ENCODE results near the gene SMARCAL1.
"Not testable (repeated sequence)": the region's sequence is repeated elsewhere in the genome, so short reads cannot be mapped to it uniquely, and the experiment has no call there.

Gene SMARCAL1

DNA sequence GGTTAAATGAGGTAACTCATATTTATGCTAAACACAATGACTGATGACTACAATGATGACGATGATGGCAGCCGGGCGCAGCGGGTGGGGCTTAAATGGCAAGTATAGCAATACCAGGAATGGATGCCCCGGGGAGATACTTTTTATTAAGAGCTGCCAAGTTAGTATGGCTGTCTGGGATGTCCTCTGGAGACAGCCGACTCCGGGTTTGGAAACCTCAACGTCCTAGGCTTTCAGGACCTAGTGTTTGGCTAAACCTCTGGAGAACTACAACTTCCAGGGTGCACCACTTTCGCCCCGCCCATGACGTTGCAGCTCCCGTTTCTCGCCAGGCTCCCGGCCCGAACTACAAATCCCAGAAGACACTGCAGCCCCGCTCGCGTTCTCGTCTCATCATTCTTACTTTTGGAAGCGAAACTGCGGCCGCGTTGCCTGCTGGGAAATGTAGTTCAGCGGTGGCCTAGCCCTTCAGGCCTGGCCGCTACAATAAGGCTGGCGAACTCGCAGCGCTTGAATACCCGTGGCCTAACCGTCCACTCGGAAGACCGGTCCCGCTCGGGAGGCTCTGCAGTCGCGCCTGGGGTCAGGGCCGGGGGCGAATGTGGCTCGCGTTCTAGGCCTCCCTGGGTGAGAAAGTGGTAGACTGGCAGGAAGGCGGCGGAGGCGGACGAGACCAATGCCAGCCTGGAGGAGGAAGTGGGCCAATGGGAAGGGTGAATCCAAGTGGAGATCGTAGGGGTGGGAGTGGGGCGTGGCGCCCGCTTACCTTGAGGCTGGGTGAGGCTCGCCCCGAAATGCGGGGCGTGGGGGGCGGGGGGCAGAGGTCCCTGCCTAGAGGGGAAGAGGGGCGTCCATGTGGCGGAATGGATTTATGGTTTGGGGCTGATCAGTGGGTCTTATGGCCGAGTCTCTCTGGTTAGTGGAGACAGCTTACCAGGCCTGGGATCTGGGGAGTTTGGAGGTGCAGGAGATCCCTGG, at the start of gene SMARCAL1:
Gene SMARCAL1 (plus strand): TSS at position 463 of the 978 bp plus-strand sequence. CDS start 2,221 bp downstream, outside the sequence.
- DNase-seq (ENCODE audit: low spot score) = peak; percentile 96

- DNase-seq (ENCODE audit: low spot score) = no peak
Measured at GRCh38 chr2:216362730-216363129, 49.6 kb upstream of the SMARCAL1 start.

DNA sequence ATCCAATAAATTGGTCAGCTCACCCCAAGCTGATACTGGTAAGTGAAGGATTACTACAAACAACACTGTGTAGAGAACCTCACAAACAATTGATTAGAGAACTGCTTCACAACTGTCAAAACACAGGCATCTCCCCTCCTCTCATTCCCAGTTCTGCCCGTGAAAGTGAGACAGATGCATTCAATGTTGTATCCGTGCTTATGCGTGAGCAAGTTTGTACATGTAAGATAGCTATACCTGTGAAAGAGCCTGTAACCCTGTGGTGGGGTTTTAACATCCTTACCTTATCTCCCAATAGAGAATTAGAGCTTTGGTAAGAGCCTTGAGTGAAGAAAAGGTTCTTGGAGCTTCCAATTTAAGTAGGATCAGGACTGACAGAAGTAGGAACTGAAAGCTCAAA, 49.1 kb upstream of the SMARCAL1 start:
- DNase-seq (ENCODE audit: low spot score) = no peak

GRCh38 chr2:216365518-216365917, 46.8 kb upstream of the SMARCAL1 start:
- DNase-seq (ENCODE audit: low spot score) = no peak

- no peak for DNase-seq (ENCODE audit: low spot score)
Measured at GRCh38 chr2:216366777-216367471, 45.4 kb upstream of the SMARCAL1 start.

GRCh38 chr2:216369821-216370220, 42.5 kb upstream of the SMARCAL1 start:
- DNase-seq (ENCODE audit: low spot score) = no peak

DNA sequence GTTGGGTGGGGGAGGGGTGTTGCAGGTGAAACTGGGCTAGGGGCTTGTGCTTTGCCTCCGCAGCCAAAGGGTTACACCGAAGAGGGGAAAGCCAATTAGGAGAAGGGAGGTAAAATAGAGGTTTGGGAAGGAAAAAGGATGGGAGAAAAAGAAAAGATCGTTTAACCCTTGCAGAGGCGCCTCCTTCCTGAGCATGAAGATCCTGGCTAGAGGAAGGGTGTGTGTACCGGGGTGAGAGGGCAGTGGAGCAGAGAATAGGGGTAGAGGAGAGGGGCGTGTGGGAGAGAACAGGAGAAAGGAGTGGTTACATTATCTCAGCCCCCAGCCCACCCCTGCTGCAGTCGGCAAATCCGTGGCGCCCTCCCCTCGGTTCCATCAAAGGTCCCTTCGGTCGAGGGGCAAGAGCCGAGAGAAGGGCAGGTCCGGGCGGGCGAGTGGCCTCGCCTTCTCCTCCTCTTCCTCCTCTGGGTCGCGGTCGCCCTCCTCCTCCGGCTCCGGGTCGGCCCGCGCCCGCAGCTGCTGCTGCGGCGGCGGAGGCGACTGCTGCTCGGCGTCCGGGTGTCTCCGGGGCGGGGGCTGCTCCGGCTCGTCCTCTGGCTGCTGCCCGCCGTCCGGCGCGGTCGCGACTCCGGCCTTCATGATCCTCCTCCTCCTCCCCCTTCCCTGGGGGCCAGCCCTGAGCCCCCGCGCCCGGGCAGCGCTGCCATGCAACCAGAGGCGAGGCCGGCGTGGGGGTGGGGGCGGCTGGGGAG, 41.1 kb upstream of the SMARCAL1 start:
- peak; percentile 64 for DNase-seq (ENCODE audit: low spot score)

GRCh38 chr2:216371721-216372702, 40.3 kb upstream of the SMARCAL1 start, which contains the start of gene MARCHF4:
Gene MARCHF4 (minus strand): TSS chr2:216372483. CDS start chr2:216370260, 2,223 bp downstream.
- DNase-seq (ENCODE audit: low spot score) = peak; percentile 93

DNA sequence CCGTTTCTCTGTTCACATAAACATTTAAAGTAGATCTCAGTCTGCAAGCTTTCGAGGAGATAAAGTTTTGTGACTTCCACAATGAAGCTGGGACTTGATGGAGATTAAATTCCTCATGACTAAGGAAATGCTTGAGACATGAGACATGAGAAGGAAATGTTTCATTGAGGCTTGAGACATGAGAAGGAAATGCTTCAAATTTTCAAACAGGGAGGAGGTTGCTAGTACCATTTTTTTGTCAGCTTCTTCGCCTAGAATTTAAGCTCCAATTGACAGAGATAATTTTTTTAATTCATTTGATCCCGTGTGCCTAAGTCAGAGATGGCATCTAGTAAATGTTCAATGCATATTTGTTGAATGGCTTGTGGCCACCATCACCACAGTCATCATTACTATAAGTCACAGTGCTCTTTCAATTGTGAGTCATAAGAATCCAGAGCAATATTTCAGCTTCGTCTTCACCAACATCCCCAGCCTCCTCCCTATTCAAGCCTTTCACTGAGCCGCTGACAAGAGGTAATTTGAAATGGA, 39.5 kb upstream of the SMARCAL1 start:
- DNase-seq (ENCODE audit: low spot score) = peak; percentile 54

DNA sequence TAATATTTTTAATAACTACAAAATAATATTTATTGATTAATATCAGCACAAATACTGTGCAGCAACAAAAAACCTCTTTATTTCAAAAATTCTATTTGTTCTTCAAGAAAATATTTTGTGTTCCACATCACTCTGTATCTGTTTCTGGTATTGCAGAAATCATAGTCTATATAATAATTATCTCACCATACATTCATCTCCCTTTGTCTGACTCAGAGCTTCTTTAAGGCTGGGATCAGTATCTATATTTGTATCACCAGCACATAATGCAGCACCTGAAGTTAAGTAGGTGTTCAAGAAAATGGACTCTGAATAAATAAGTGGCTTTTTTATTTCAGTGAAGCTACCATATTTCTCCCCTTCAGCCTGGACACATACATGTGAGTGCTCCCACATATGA, 38.4 kb upstream of the SMARCAL1 start:
- DNase-seq (ENCODE audit: low spot score) = no peak

- no peak for DNase-seq (ENCODE audit: low spot score)
Measured at GRCh38 chr2:216375286-216375685, 37.0 kb upstream of the SMARCAL1 start.

DNA sequence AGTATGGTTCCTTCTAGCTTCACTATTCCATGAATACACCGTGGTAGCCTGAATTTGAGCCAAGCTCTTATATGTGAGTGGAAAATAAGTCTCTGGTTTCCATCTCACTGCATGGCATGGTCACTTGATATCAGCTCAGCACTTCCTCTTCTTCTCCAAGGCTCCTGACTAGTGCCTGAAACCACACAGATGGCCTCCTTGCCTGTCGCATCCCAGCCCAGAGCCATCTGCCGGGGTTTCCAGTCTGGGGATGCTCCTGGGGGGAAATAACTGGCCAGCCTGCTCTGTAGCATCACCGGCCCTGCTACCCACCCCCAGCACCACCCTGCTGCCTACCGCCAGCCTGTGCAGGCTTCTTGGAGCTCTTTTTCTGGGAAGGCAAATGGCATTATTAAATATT, 32.3 kb upstream of the SMARCAL1 start:
- no peak for DNase-seq (ENCODE audit: low spot score)

- DNase-seq (ENCODE audit: low spot score) = not testable (repeated sequence)
Measured at GRCh38 chr2:216384409-216384808, 27.9 kb upstream of the SMARCAL1 start.

GRCh38 chr2:216385478-216385877, 26.8 kb upstream of the SMARCAL1 start:
- no peak for DNase-seq (ENCODE audit: low spot score)

DNA sequence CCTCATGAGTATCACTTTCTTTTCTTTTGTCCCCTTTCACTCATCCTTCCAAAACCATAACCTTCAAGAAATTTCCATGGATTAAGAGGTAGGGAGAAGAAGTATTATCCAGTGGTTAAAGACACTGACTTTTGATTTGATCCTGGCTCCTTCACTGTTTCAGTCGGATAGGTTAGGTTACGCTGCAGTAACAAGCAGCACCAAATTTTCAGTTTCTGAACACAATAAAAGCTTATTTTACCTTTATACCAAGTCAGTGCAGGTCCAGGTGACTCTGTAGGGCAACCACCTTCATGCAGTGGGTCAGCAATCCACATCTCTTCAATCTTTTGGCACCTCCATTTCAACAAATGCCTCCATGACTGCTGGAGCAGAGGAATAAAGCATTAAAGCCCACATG, 25.0 kb upstream of the SMARCAL1 start:
- DNase-seq (ENCODE audit: low spot score) = no peak

DNA sequence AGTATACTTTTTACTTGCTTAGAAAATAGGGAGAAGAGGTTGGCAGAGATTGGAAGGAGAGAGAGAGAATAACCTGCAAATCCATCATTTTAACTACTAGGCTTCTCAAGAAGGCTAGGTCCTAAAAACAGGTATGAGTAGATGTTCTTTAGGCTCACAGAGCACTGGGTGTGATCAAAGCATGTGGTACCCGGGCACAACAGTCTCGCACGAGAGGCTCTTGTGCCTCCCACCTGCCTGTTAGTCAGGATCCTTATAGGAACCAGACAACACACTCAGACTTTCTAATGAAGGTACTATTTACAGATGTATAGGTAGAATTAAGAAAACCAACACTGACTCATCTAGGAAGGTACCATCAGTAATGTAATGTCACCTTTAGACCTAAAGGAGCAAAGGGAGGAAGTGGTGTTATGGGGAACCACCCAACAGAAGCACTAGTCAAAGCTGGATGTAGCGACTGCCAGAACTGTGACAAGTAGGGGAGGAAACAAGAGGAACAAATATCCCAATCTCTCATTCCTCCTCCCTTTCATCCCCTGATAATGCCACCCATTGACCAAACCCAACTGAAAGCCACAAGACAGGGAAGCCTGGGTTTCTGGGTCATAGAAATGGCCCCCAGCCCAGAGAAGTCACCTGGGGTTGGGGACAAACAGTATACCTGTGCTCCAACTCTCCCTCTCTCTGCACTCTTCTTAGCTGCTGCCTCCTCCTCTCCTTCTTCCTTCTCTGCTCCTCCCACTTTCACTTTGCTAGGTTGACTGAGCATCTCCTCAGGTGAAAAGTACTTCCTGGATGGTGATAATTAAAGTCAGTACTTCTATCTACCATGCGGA, 24.0 kb upstream of the SMARCAL1 start:
- DNase-seq (ENCODE audit: low spot score) = no peak

DNA sequence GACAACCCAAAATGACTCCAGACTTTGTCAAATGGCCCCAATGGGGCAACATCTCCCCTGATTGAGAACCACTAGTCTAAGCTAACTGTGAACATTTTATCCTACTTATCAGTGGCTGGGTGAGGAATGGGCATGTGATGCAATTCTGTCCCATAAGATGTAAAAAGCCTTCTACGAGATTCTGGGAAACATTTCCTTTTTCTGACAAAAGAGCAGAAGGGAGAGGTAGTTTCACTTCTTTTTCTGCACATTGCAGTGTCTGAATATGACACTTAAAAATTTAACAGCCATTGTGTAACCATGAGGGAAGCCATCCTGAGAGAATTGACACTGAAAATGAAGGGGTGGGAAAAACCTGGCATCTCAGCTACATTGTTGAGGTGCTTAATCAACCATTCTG, 22.7 kb upstream of the SMARCAL1 start:
- DNase-seq (ENCODE audit: low spot score) = peak; percentile 41

DNA sequence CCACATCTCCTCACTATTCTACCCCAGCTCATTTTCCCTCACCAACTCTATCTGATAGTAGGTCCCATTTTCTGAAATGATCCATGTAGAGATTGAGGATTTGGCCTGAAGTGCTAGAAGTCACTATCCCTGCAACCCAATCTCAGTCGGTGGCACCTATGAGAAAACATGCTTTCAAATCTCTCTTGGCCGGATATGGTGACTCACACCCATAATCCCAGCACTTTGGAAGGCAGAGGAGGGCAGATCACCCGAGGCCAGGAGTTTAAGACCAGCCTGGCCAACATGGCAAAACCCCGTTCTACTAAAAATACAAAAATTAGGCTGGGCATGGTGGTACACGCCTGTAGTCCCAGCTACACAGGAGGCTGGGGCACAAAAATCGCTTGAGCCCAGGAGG, 20.9 kb upstream of the SMARCAL1 start:
- DNase-seq (ENCODE audit: low spot score) = no peak

GRCh38 chr2:216392018-216392562, 20.2 kb upstream of the SMARCAL1 start:
- DNase-seq (ENCODE audit: low spot score) = no peak

Data from GM03348 (cell line).